ENCODE results near the gene TMEM115. TPM values are rescaled to one million over a fixed set of nuclear protein-coding genes. Genes with fewer than 3 reads are reported as not detected.

Gene TMEM115
- total and polyA plus RNA-seq, 7 experiments from 2014 or later, result 17.7 to 40.9 (median 26.0) TPM

- H3K36me3 Mint-ChIP-seq, result peaks cover 0 to 25% (median 4%) of the 10 kb centered on the region in 5 donors
- H3K27ac Mint-ChIP-seq, result peak overlapping the region in 1 of 9 donors; percentile 61
- H3K27me3 Mint-ChIP-seq, result no peaks in the 10 kb centered on the region
- H3K4me3 Mint-ChIP-seq, result peak overlapping the region in 1 of 10 donors; percentile 12
- no peaks in the 10 kb centered on the region for H3K27me3 ChIP-seq (ENCODE audit: control insufficient read depth in 2 of 2, insufficient read depth in 2 of 2, low read length in 2 of 2)
- H3K9me3 ChIP-seq (ENCODE audit: control insufficient read depth in 2 of 3, low read length in 3 of 3), result no peaks in the 10 kb centered on the region
- no peak overlapping the region for H3K27ac ChIP-seq (ENCODE audit: low read depth, low read length)
- ChIA-PET CTCF (no interaction called here), POLR2A (interaction anchor here (1.1 to 28.0 kb wide), 4 partner anchors 7 to 256 kb away, joined by 3 to 656 read pairs (median 4); partner anchors contain the start of genes CYB561D2, HYAL2, NPRL2 and RASSF1)
- peaks cover 42 to 46% of the 10 kb centered on the region in 2 donors for H3K4me1 ChIP-seq (ENCODE audit: control insufficient read depth in 2 of 2, insufficient read depth in 2 of 2, low read length in 2 of 2)
- H3K9me3 Mint-ChIP-seq, result no peaks in the 10 kb centered on the region
- DNase-seq (no peak), ATAC-seq (no peak)
- intact Hi-C loops (cut with micrococcal nuclease), result loop anchor here (5.0 to 10.0 kb wide), 6 partner anchors 118 to 1640 kb away; partner anchors contain the start of genes DCAF1 (in 1 of the 2), GNAI2 (in 1 of the 2), IMPDH2 (in 1 of the 2) and IP6K2 (in 1 of the 2)
- H3K4me3 ChIP-seq (ENCODE audit: low read length), result no peak overlapping the region
- H3K36me3 ChIP-seq (ENCODE audit: control insufficient read depth in 2 of 3, insufficient read depth in 3 of 3, low read length in 3 of 3), result peaks cover 0 to 61% (median 5%) of the 10 kb centered on the region in 3 experiments
- peaks cover 39 to 79% (median 62%) of the 10 kb centered on the region in 7 donors for H3K4me1 Mint-ChIP-seq
Observed at GRCh38 chr3:50354850-50355249, 4.5 kb downstream of the TMEM115 start.

- Mint-ChIP-seq H3K4me1 (peaks cover 37 to 79% (median 62%) of the 10 kb centered on the region in 7 donors), H3K27me3 (no peaks in the 10 kb centered on the region), H3K9me3 (no peaks in the 10 kb centered on the region), H3K27ac (peak overlapping the region in 2 of 9 donors; percentile 61 to 72), H3K4me3 (peak overlapping the region in 1 of 10 donors; percentile 2), H3K36me3 (peaks cover 0 to 23% (median 4%) of the 10 kb centered on the region in 5 donors)
- Histone ChIP-seq H3K27ac (ENCODE audit: low read depth, low read length) (no peak overlapping the region), H3K36me3 (ENCODE audit: control insufficient read depth in 2 of 3, insufficient read depth in 3 of 3, low read length in 3 of 3) (peaks cover 0 to 65% (median 5%) of the 10 kb centered on the region in 3 experiments), H3K27me3 (ENCODE audit: control insufficient read depth in 2 of 2, insufficient read depth in 2 of 2, low read length in 2 of 2) (no peaks in the 10 kb centered on the region), H3K9me3 (ENCODE audit: control insufficient read depth in 2 of 3, low read length in 3 of 3) (no peaks in the 10 kb centered on the region), H3K4me1 (ENCODE audit: control insufficient read depth in 2 of 2, insufficient read depth in 2 of 2, low read length in 2 of 2) (peaks cover 47 to 52% of the 10 kb centered on the region in 2 donors), H3K4me3 (ENCODE audit: low read length) (no peak overlapping the region)
- no peak for ATAC-seq
- ChIA-PET CTCF (interaction anchor here (1.3 kb wide), 1 partner anchor 22 kb away, joined by 3 read pairs; no protein-coding TSS in a partner anchor), POLR2A (interaction anchor here (0.6 to 28.0 kb wide), 6 partner anchors 8 to 1145 kb away, joined by 3 to 656 read pairs (median 3); partner anchors contain the start of genes CYB561D2, HYAL2, IFRD2 and NPRL2)
- intact Hi-C loops (cut with micrococcal nuclease), result loop anchor here (5.0 to 10.0 kb wide), 5 partner anchors 117 to 1639 kb away; partner anchors contain the start of genes DCAF1 (in 1 of the 2), GNAI2 (in 1 of the 2), IMPDH2 (in 1 of the 2) and IP6K2 (in 1 of the 2)
- DNase-seq, result no peak
Observed at GRCh38 chr3:50354186-50354764, 5.0 kb downstream of the TMEM115 start.

- POLR2A ChIA-PET, result interaction anchor here (1.1 to 28.0 kb wide), 4 partner anchors 9 to 61 kb away, joined by 3 to 656 read pairs (median 7); partner anchors contain the start of genes CYB561D2, HYAL2, IFRD2 and NPRL2
- H3K4me3 ChIP-seq (ENCODE audit: low read length), result no peak overlapping the region
- no peaks in the 10 kb centered on the region for H3K9me3 ChIP-seq (ENCODE audit: control insufficient read depth in 2 of 3, low read length in 3 of 3)
- H3K36me3 ChIP-seq (ENCODE audit: control insufficient read depth in 2 of 3, insufficient read depth in 3 of 3, low read length in 3 of 3), result peaks cover 0 to 68% (median 5%) of the 10 kb centered on the region in 3 experiments
- intact Hi-C loops (cut with micrococcal nuclease), result loop anchor here (5.0 to 10.0 kb wide), 5 partner anchors 116 to 1639 kb away; partner anchors contain the start of genes DCAF1 (in 1 of the 2), GNAI2 (in 1 of the 2), IMPDH2 (in 1 of the 2) and IP6K2 (in 1 of the 2)
- peak overlapping the region in 2 of 10 donors; percentile 17 to 38 for H3K4me3 Mint-ChIP-seq
- H3K27me3 ChIP-seq (ENCODE audit: control insufficient read depth in 2 of 2, insufficient read depth in 2 of 2, low read length in 2 of 2), result no peaks in the 10 kb centered on the region
- ATAC-seq (no peak), DNase-seq (no peak)
- no peak overlapping the region for H3K27ac ChIP-seq (ENCODE audit: low read depth, low read length)
- CTCF ChIA-PET, result interaction anchor here (1.0 to 1.3 kb wide), 2 partner anchors 12 to 21 kb away, joined by 3 read pairs; no protein-coding TSS in a partner anchor
- H3K36me3 Mint-ChIP-seq, result peaks cover 0 to 25% (median 4%) of the 10 kb centered on the region in 5 donors
- H3K27ac Mint-ChIP-seq, result peak overlapping the region in 1 of 9 donors; percentile 65
- no peaks in the 10 kb centered on the region for H3K9me3 Mint-ChIP-seq
- H3K27me3 Mint-ChIP-seq, result no peaks in the 10 kb centered on the region
- H3K4me1 ChIP-seq (ENCODE audit: control insufficient read depth in 2 of 2, insufficient read depth in 2 of 2, low read length in 2 of 2), result peaks cover 48 to 52% of the 10 kb centered on the region in 2 donors
- peaks cover 41 to 82% (median 66%) of the 10 kb centered on the region in 7 donors for H3K4me1 Mint-ChIP-seq
Observed at GRCh38 chr3:50353245-50354004, 5.9 kb downstream of the TMEM115 start.

GRCh38 chr3:50352781-50353180 is 6.5 kb downstream of the TMEM115 start:
- Histone ChIP-seq H3K9me3 (ENCODE audit: control insufficient read depth in 2 of 3, low read length in 3 of 3) (no peaks in the 10 kb centered on the region), H3K27me3 (ENCODE audit: control insufficient read depth in 2 of 2, insufficient read depth in 2 of 2, low read length in 2 of 2) (no peaks in the 10 kb centered on the region), H3K4me3 (ENCODE audit: low read length) (no peak overlapping the region), H3K36me3 (ENCODE audit: control insufficient read depth in 2 of 3, insufficient read depth in 3 of 3, low read length in 3 of 3) (peaks cover 0 to 74% (median 5%) of the 10 kb centered on the region in 3 experiments), H3K4me1 (ENCODE audit: control insufficient read depth in 2 of 2, insufficient read depth in 2 of 2, low read length in 2 of 2) (peaks cover 42 to 47% of the 10 kb centered on the region in 2 donors), H3K27ac (ENCODE audit: low read depth, low read length) (no peak overlapping the region)
- ATAC-seq, result no peak
- CTCF ChIA-PET, result interaction anchor here (0.8 to 1.0 kb wide), 2 partner anchors 11 to 32 kb away, joined by 3 read pairs; no protein-coding TSS in a partner anchor
- POLR2A ChIA-PET, result interaction anchor here (1.4 to 28.0 kb wide), 2 partner anchors 13 to 18 kb away, joined by 8 to 656 read pairs; partner anchors contain the start of genes CYB561D2, HYAL2, NPRL2 and RASSF1
- H3K36me3 Mint-ChIP-seq, result peaks cover 0 to 25% (median 4%) of the 10 kb centered on the region in 5 donors
- H3K27ac Mint-ChIP-seq, result peak overlapping the region in 4 of 9 donors; percentile 38 to 65 (median 58)
- peak overlapping the region in 5 of 10 donors; percentile 5 to 29 (median 17) for H3K4me3 Mint-ChIP-seq
- H3K9me3 Mint-ChIP-seq, result no peaks in the 10 kb centered on the region
- H3K27me3 Mint-ChIP-seq, result no peaks in the 10 kb centered on the region
- DNase-seq, result no peak
- H3K4me1 Mint-ChIP-seq, result peaks cover 35 to 82% (median 65%) of the 10 kb centered on the region in 7 donors
- intact Hi-C loops (cut with micrococcal nuclease), result loop anchor here (5.0 to 10.0 kb wide), 5 partner anchors 115 to 1638 kb away; partner anchors contain the start of genes DCAF1 (in 1 of the 2), GNAI2 (in 1 of the 2), IMPDH2 (in 1 of the 2) and IP6K2 (in 1 of the 2)

GRCh38 chr3:50351323-50351697 is 8.0 kb downstream of the TMEM115 start:
- Histone ChIP-seq H3K27ac (ENCODE audit: low read depth, low read length) (peak overlapping the region; percentile 93), H3K27me3 (ENCODE audit: control insufficient read depth in 2 of 2, insufficient read depth in 2 of 2, low read length in 2 of 2) (no peaks in the 10 kb centered on the region), H3K9me3 (ENCODE audit: control insufficient read depth in 2 of 3, low read length in 3 of 3) (no peaks in the 10 kb centered on the region), H3K4me1 (ENCODE audit: control insufficient read depth in 2 of 2, insufficient read depth in 2 of 2, low read length in 2 of 2) (peaks cover 27 to 38% of the 10 kb centered on the region in 2 donors), H3K4me3 (ENCODE audit: low read length) (peak overlapping the region; percentile 90), H3K36me3 (ENCODE audit: control insufficient read depth in 2 of 3, insufficient read depth in 3 of 3, low read length in 3 of 3) (peaks cover 0 to 65% (median 3%) of the 10 kb centered on the region in 3 experiments)
- Mint-ChIP-seq H3K9me3 (no peaks in the 10 kb centered on the region), H3K4me3 (peak overlapping the region; percentile 86 to 99 (median 96)), H3K36me3 (peaks cover 0 to 30% (median 7%) of the 10 kb centered on the region in 5 donors), H3K4me1 (peaks cover 24 to 79% (median 61%) of the 10 kb centered on the region in 7 donors), H3K27me3 (no peaks in the 10 kb centered on the region), H3K27ac (peak overlapping the region; percentile 96 to 100 (median 99))
- intact Hi-C loops (cut with micrococcal nuclease), result loop anchor here (1.0 to 10.0 kb wide), 12 partner anchors 8 to 1637 kb away; partner anchors contain the start of genes TMEM115 (in 2 of the 2), DCAF1 (in 1 of the 2), GNAI2 (in 1 of the 2) and HEMK1 (in 1 of the 2)
- POLR2A ChIA-PET, result interaction anchor here (1.0 to 34.0 kb wide), 7 partner anchors 5 to 1804 kb away, joined by 3 to 656 read pairs (median 18); partner anchors contain the start of genes C3orf18, CYB561D2, HEMK1 and HYAL2
- no peak for ATAC-seq
- CTCF ChIA-PET, result interaction anchor here (4.5 kb wide), 1 partner anchor 192 kb away, joined by 21 read pairs; no protein-coding TSS in a partner anchor
- DNase-seq, result no peak
